Pancreas (tissue), 10 donors: Measurements from ENCODE around the gene CCDC136. TPM values are rescaled to one million over a fixed set of nuclear protein-coding genes. Genes with fewer than 3 reads are reported as not detected.

Source experiments
- ATAC-seq, 4 donors: fragments of 200-7000 bp; cut with Tn5 transposase; one replicate each; pipeline versions ENCODE4 v1.8.0 to v1.9.1; 2020; ENCODE audit warnings: mild to moderate bottlenecking in 4 of 4, moderate library complexity in 4 of 4
- DNase-seq, 6 donors: peaks; one replicate each; pipeline ENCODE4 v3.0.0-alpha.2; 2020
- FAIRE-seq: peaks from 2 replicates; lab custom pipeline; 2012; peaks lifted over from hg19 to GRCh38; lab: Jason Lieb, UNC
- H3K27ac ChIP-seq, 4 donors: fragments of 200-600 bp; sonication (generic); 1 replicate in 3 of 4; 2 replicates in 1 of 4; pipeline versions ENCODE4 v1.5.0 to v1.8.0; 2020
- H3K27me3 ChIP-seq, 4 donors: fragments of 200-600 bp; one replicate each; pipeline ENCODE4 v1.8.0; 2021
- H3K36me3 ChIP-seq, 3 donors: fragments of 200-600 bp; sonication (generic) in 1 of 3; one replicate each; pipeline versions ENCODE4 v1.5.0 to v1.8.0; 2020 to 2021
- H3K4me1 ChIP-seq, 3 donors: fragments of 200-600 bp; one replicate each; pipeline ENCODE4 v1.8.0; 2021
- H3K4me3 ChIP-seq, 4 donors: fragments of 200-600 bp; sonication (generic) in 2 of 4; one replicate each; pipeline versions ENCODE4 v1.5.0 to v1.8.0; 2020 to 2021
- H3K9me3 ChIP-seq, 4 donors: fragments of 200-600 bp; one replicate each; pipeline ENCODE4 v1.8.0; 2021
- CTCF ChIP-seq, 4 donors: fragments of 200-600 bp; sonication (generic) in 3 of 4; IDR thresholded peaks; one replicate each; pipeline versions ENCODE4 v1.5.0 to v1.8.0; 2021; ENCODE audit warnings: antibody characterized with exemption in 4 of 4
- WGBS, 2 donors: extraction: QIAGEN DNeasy Blood & Tissue Kit; methylation state at CpG; one replicate each; pipeline ENCODE4 v1.1.7; 2013; 5-methylcytosine and 5-hydroxymethylcytosine counted together
- intact Hi-C, 3 donors: fragments of 100-400 bp; cut with DNase I; formaldehyde crosslinking; loops; one replicate each; pipeline versions ENCODE4 v1.11.1 to v1.14.2; 2022
- polyA plus RNA-seq, 2 donors: library from polyadenylated mRNA; stranded (reverse); fragments of 200-250 nt; gene quantifications; one replicate each; pipeline ENCODE4 v1.2.3, GENCODE V29; 2013
- total RNA-seq, 6 donors: library from RNA; stranded (reverse); fragmentation: NEBNext Ultra II Directional in 4 of 6; extraction: Animal tissue kit (Norgen Biotek cat#: 25700) in 4 of 6; gene quantifications; one replicate each; pipeline versions ENCODE4 v1.2.1 to v1.2.4, GENCODE V29; 2021 to 2023
- donor health status: healthy with polysubstance abuse.
- donor health status: DM: no; HTN: no; CAD: no; lungs with moderate emphysema.
- donor health status: DM: no; HTN: no; CAD: no.
- donor health status: control.
- donor health status: control.
- donor health status: Bipolar disorder and iron deficiency.
- donor health status: DM: yes; HTN: yes; CAD: no.
- donor health status: DM: no; HTN: no; CAD: no.
- donor health status: DM: no; HTN: no; CAD: no.
- donor health status: DM: yes; HTN: yes; CAD: no.

CCDC136 gene
- total and polyA plus RNA-seq, 8 donors = 0.66 to 2.9 (median 1.3) TPM

GRCh38 chr7:128790315-128791041, 1.3 kb upstream of the CCDC136 start:
- Histone ChIP-seq H3K27ac (no peak overlapping the region), H3K27me3 (no peaks in the 10 kb centered on the region), H3K4me1 (peaks cover 0 to 5% (median 4%) of the 10 kb centered on the region in 3 donors), H3K4me3 (peak overlapping the region; percentile 49 to 77 (median 75)), H3K9me3 (no peaks in the 10 kb centered on the region), H3K36me3 (no peaks in the 10 kb centered on the region)
- FAIRE-seq (no peak), ATAC-seq (peak; percentile 6 to 24 (median 15)), DNase-seq (peak in 1 of 6 donors; percentile 70)
- TF ChIP-seq CTCF (IDR thresholded peaks at IDR 0.05) = no peak
- 21 to 34% methylated on average over 28 to 45 of the region's 45 CpGs for WGBS, 2 donors
- intact Hi-C loops = no loop called here

- Histone ChIP-seq H3K27me3 (no peaks in the 10 kb centered on the region), H3K36me3 (no peaks in the 10 kb centered on the region), H3K27ac (no peak overlapping the region), H3K4me1 (peaks cover 0 to 5% (median 4%) of the 10 kb centered on the region in 3 donors), H3K9me3 (no peaks in the 10 kb centered on the region), H3K4me3 (peak overlapping the region in 3 of 4 donors; percentile 73 to 77 (median 77))
- intact Hi-C loops = no loop called here
- no peak for TF ChIP-seq CTCF (IDR thresholded peaks at IDR 0.05)
- DNase-seq (no peak), ATAC-seq (no peak), FAIRE-seq (no peak)
- 18 to 28% methylated on average over 7 to 9 of the region's 9 CpGs for WGBS, 2 donors
Measured at GRCh38 chr7:128791972-128792327, 182 bp downstream of the CCDC136 start.

GRCh38 chr7:128792471-128793180, 858 bp downstream of the CCDC136 start:
- intact Hi-C loops = no loop called here
- 68 to 77% methylated on average over 10 of the region's 10 CpGs for WGBS, 2 donors
- Histone ChIP-seq H3K27ac (no peak overlapping the region), H3K36me3 (no peaks in the 10 kb centered on the region), H3K4me3 (no peak overlapping the region), H3K9me3 (no peaks in the 10 kb centered on the region), H3K27me3 (no peaks in the 10 kb centered on the region), H3K4me1 (peaks cover 0 to 5% (median 4%) of the 10 kb centered on the region in 3 donors)
- ATAC-seq = no peak
- no peak for TF ChIP-seq CTCF (IDR thresholded peaks at IDR 0.05)
- DNase-seq = no peak
- no peak for FAIRE-seq

GRCh38 chr7:128793181-128793547, 1.4 kb downstream of the CCDC136 start:
- intact Hi-C loops = no loop called here
- TF ChIP-seq CTCF (IDR thresholded peaks at IDR 0.05) = no peak
- H3K36me3 ChIP-seq = no peaks in the 10 kb centered on the region
- ATAC-seq (no peak), DNase-seq (no peak), FAIRE-seq (no peak)
- 94 to 97% methylated on average over 5 of the region's 5 CpGs for WGBS, 2 donors
- H3K9me3 ChIP-seq = no peaks in the 10 kb centered on the region
- H3K4me1 ChIP-seq = peaks cover 0 to 5% (median 4%) of the 10 kb centered on the region in 3 donors
- H3K27me3 ChIP-seq = no peaks in the 10 kb centered on the region
- no peak overlapping the region for H3K4me3 ChIP-seq
- no peak overlapping the region for H3K27ac ChIP-seq

- Histone ChIP-seq H3K27ac (no peak overlapping the region), H3K9me3 (no peaks in the 10 kb centered on the region), H3K4me1 (peaks cover 0 to 5% (median 4%) of the 10 kb centered on the region in 3 donors), H3K36me3 (no peaks in the 10 kb centered on the region), H3K4me3 (no peak overlapping the region), H3K27me3 (no peaks in the 10 kb centered on the region)
- TF ChIP-seq CTCF (IDR thresholded peaks at IDR 0.05) = no peak
- no peak for ATAC-seq
- 61 to 72% methylated on average over 3 of the region's 3 CpGs for WGBS, 2 donors
- DNase-seq = no peak
- intact Hi-C loops = no loop called here
- no peak for FAIRE-seq
Measured at GRCh38 chr7:128794020-128794419, 2.3 kb downstream of the CCDC136 start.
